Coronary artery (tissue), 2 donors: ENCODE results near the gene B3GAT2.

Source experiments
- DNase-seq: peaks from one replicate; pipeline ENCODE4 v3.0.0-alpha.2; 2017; ENCODE audit warnings: low spot score
- H3K27ac ChIP-seq, 2 donors: fragments of 200-600 bp; sonication (generic); one replicate each; pipeline ENCODE4 v1.5.1; 2016 to 2019
- H3K4me3 ChIP-seq: fragments of 200-600 bp; sonication (generic); 2 replicates; pipeline ENCODE4 v1.5.1; 2016; ENCODE audit warnings: mild to moderate bottlenecking, moderate library complexity
- CTCF ChIP-seq: fragments of 200-600 bp; sonication (generic); IDR thresholded peaks from one replicate; pipeline ENCODE4 v1.5.1; 2019; ENCODE audit warnings: antibody characterized with exemption

The B3GAT2 gene

GRCh38 chr6:70846207-70846835 is 110.5 kb downstream of the B3GAT2 start:
- H3K27ac ChIP-seq = no peak overlapping the region
- TF ChIP-seq CTCF = no peak
- DNase-seq = no peak

GRCh38 chr6:70844301-70844700 is 112.6 kb downstream of the B3GAT2 start:
- Histone ChIP-seq H3K27ac (no peak overlapping the region), H3K4me3 (no peak overlapping the region)
- DNase-seq = no peak
- no peak for TF ChIP-seq CTCF

More at GRCh38 chr6:70846207-70846835, 110.5 kb downstream of the B3GAT2 start:
- no peak overlapping the region for H3K4me3 ChIP-seq

- no peak for TF ChIP-seq CTCF
- no peak overlapping the region for H3K4me3 ChIP-seq
- no peak for DNase-seq
- H3K27ac ChIP-seq = no peak overlapping the region
Measured at GRCh38 chr6:70843328-70843918, 113.4 kb downstream of the B3GAT2 start.

GRCh38 chr6:70842541-70842940 is 114.3 kb downstream of the B3GAT2 start:
- no peak for TF ChIP-seq CTCF
- H3K27ac ChIP-seq = no peak overlapping the region
- H3K4me3 ChIP-seq = no peak overlapping the region
- no peak for DNase-seq

GRCh38 chr6:70841112-70841511 is 115.7 kb downstream of the B3GAT2 start:
- no peak overlapping the region for H3K27ac ChIP-seq
- no peak for TF ChIP-seq CTCF
- no peak overlapping the region for H3K4me3 ChIP-seq
- DNase-seq = no peak

GRCh38 chr6:70839286-70840266 is 117.3 kb downstream of the B3GAT2 start:
- no peak for DNase-seq
- H3K27ac ChIP-seq = no peak overlapping the region
- no peak for TF ChIP-seq CTCF
- H3K4me3 ChIP-seq = no peak overlapping the region
